PC-3 (cell line): ENCODE data around the gene ASF1B.

ENCODE experiments used
- CTCF ChIP-seq: fragments of 300-600 bp; sonication (generic); conservative IDR thresholded peaks from 2 replicates; pipeline ENCODE4 v1.5.1; 2017; ENCODE audit warnings: antibody characterized with exemption, low read depth, mild to moderate bottlenecking, low read length
- EZH2phosphoT487 ChIP-seq: fragments of 300-600 bp; sonication (generic); IDR thresholded peaks from 2 replicates; pipeline ENCODE4 v1.6.1; 2018; ENCODE audit warnings: mild to moderate bottlenecking, antibody characterized with exemption, low read length, borderline replicate concordance

GRCh38 chr19:14164082-14164481 lies 27.7 kb upstream of the ASF1B start:
- TF ChIP-seq CTCF, result no peak
- no peak for TF ChIP-seq EZH2phosphoT487
